Upper lobe of left lung (tissue), 4 donors: ENCODE measurements around the gene TSPOAP1.

Source experiments
- CTCF ChIP-seq, 6 experiments: fragments of 450-650 bp in 4 of 6; fragments of 200-600 bp in 2 of 6; sonication (generic) in 2 of 6; IDR thresholded peaks; one replicate each; pipeline ENCODE4 v1.5.1; 2016 to 2019; ENCODE audit warnings: antibody characterized with exemption in 6 of 6
- EP300 ChIP-seq, 4 donors: sonication (generic); formaldehyde crosslinking; IDR thresholded peaks; one replicate each; pipeline ENCODE4 v1.5.1; 2017; ENCODE audit warnings: antibody characterized with exemption in 4 of 4, control low read depth in 2 of 4
- POLR2A ChIP-seq, 4 donors: fragments of 450-650 bp; IDR thresholded peaks; one replicate each; pipeline ENCODE4 v1.5.1; 2016 to 2017; ENCODE audit warnings: antibody characterized with exemption in 4 of 4, mild to moderate bottlenecking in 2 of 4
- POLR2AphosphoS5 ChIP-seq, 2 donors: sonication (generic); formaldehyde crosslinking; IDR thresholded peaks; one replicate each; pipeline ENCODE4 v1.5.1; 2017; ENCODE audit warnings: antibody characterized with exemption in 2 of 2

GRCh38 chr17:58263773-58264172 is 64.8 kb downstream of the TSPOAP1 start:
- no peak for TF ChIP-seq CTCF (IDR thresholded peaks at IDR 0.05)
- no peak for TF ChIP-seq POLR2A (IDR thresholded peaks at IDR 0.05)
- no peak for TF ChIP-seq POLR2AphosphoS5 (IDR thresholded peaks at IDR 0.05)
- TF ChIP-seq EP300 (IDR thresholded peaks at IDR 0.05): no peak
